IPS-18c (cell line): ENCODE measurements around the gene AGBL3.
"Not testable (repeated sequence)": the region's sequence is repeated elsewhere in the genome, so short reads cannot be mapped to it uniquely, and the experiment has no call there.

Experiments used
- H3K4me3 ChIP-seq: 2 replicates; pipeline ENCODE4 v1.7.0; 2013; ENCODE audit warnings: low read depth, mild to moderate bottlenecking, low read length, moderate library complexity; ENCODE audit not compliant: insufficient read depth
- H3K9me3 ChIP-seq: one replicate; pipeline ENCODE4 v1.6.1; 2013; ENCODE audit warnings: mild to moderate bottlenecking, low read length, moderate library complexity; ENCODE audit not compliant: control insufficient read depth, insufficient read depth

The AGBL3 gene

GRCh38 chr7:134999136-134999535, 12.8 kb downstream of the AGBL3 start:
- H3K4me3 ChIP-seq: no peak overlapping the region
- H3K9me3 ChIP-seq: no peaks in the 10 kb centered on the region

DNA sequence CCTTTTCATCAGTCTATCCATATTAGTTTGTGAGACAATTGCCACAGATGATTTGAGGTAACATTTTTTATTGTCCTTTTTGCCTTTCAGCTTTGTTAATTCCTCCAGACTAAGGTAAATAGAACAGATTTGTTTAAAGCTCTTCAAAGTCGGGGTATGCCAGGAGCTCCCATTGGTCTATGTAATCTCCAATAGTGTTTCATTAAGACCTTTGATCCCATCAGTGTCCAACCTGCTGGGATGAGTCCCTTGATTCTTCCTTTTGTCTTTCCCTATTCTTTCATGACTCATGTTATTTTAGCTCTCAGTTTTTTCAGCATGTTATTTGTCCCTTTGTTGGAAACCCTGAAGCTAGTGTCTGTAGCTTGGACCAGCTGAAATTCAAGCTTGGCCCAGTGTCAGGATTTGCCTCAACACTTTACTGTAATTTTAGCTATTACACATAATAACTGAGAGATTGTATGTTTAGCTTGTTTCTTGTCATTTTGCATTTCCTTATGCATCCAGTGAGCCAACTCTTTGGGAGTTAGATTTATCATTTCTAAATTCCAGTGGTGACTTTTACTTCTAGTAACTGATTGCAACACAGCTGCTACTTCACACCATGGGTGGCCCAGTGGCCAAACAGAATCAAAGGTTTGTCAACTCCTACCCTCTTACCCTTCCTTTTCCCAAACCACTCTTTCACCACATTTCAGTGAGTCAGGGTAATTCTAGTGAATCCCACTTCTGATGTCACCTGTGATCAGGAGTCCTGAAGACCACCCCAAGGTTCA, 15.3 kb downstream of the AGBL3 start:
- H3K9me3 ChIP-seq: no peaks in the 10 kb centered on the region
- H3K4me3 ChIP-seq: no peak overlapping the region

DNA sequence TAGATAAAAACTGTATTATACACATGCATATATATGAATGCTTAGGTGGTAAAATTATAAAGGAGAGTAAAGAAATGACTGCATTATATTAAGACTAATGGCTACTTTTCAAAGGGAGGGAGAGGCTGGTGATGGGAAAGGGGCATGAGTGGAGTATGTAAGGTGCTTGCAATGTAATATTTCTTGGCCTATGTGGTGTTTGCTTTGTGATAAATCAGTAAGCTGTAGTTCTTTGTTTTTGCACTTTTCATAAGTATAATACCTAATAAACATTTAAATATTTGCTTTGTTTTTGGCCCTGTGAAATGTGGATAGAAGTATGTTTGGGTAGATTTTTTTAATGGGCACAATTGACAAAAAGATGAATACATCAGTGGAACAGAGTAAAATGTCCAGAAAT, 25.9 kb downstream of the AGBL3 start:
- Histone ChIP-seq H3K4me3 (no peak overlapping the region), H3K9me3 (no peaks in the 10 kb centered on the region)

- H3K4me3 ChIP-seq: no peak overlapping the region
- no peaks in the 10 kb centered on the region for H3K9me3 ChIP-seq
Measured at GRCh38 chr7:135023622-135024021, 37.3 kb downstream of the AGBL3 start.

DNA sequence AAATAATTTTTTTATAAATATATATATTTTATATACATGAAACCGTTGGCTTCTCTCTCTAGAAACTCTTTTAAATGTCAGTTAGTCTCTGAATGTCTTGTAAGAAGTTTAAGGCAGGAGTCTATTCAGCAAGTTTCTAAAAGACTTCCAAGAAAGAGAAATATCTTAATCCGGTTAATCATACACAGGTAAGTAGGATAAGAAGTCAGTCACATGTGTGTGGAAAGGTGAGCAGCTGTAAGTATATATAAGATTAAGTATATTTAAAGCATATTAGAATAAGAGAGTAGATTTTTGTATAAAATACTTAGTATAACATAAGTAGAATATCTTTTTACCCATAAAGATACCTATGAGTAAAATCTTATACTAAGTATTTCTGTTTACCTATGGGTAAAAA, 48.9 kb downstream of the AGBL3 start:
- H3K4me3 ChIP-seq: no peak overlapping the region
- no peaks in the 10 kb centered on the region for H3K9me3 ChIP-seq

- H3K9me3 ChIP-seq: peaks cover 11% of the 10 kb centered on the region
- not testable (repeated sequence) for H3K4me3 ChIP-seq
Measured at GRCh38 chr7:135067017-135067416, 80.7 kb downstream of the AGBL3 start.

GRCh38 chr7:135074096-135074495, 87.8 kb downstream of the AGBL3 start:
- H3K9me3 ChIP-seq: peaks cover 3% of the 10 kb centered on the region

GRCh38 chr7:135074531-135074930, 88.2 kb downstream of the AGBL3 start:
- peaks cover 3% of the 10 kb centered on the region for H3K9me3 ChIP-seq
- H3K4me3 ChIP-seq: no peak overlapping the region

More at GRCh38 chr7:135074096-135074495, 87.8 kb downstream of the AGBL3 start:
- no peak overlapping the region for H3K4me3 ChIP-seq

- H3K4me3 ChIP-seq: no peak overlapping the region
- H3K9me3 ChIP-seq: peaks cover 3% of the 10 kb centered on the region
Measured at GRCh38 chr7:135075716-135076115, 89.4 kb downstream of the AGBL3 start.

GRCh38 chr7:135076882-135077281, 90.6 kb downstream of the AGBL3 start:
- Histone ChIP-seq H3K9me3 (peaks cover 3% of the 10 kb centered on the region), H3K4me3 (no peak overlapping the region)

DNA sequence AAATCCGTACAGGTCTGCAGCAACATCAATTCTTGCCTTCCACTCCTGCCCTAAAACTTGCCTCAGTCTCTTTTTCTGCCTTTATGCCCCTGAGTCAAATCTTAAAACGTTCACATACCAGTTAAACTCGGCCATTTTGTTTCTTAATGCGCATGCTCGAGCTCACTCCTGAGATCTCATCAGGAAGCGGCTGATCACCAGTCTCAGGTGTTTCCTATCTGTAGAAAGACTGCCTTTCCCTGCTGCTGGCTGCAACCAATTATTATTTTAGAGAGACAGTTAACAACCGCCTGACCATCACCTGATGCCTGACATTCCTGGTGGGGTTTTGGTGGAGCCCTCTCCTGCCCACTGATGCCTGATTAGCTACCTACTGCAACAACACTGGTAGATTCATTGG, 91.3 kb downstream of the AGBL3 start:
- peaks cover 3% of the 10 kb centered on the region for H3K9me3 ChIP-seq
- H3K4me3 ChIP-seq: no peak overlapping the region

- H3K4me3 ChIP-seq: no peak overlapping the region
Measured at GRCh38 chr7:135078051-135078450, 91.7 kb downstream of the AGBL3 start.

GRCh38 chr7:135079068-135079467, 92.8 kb downstream of the AGBL3 start:
- Histone ChIP-seq H3K9me3 (no peaks in the 10 kb centered on the region), H3K4me3 (no peak overlapping the region)

More at GRCh38 chr7:135078051-135078450, 91.7 kb downstream of the AGBL3 start:
- H3K9me3 ChIP-seq: peaks cover 2% of the 10 kb centered on the region

DNA sequence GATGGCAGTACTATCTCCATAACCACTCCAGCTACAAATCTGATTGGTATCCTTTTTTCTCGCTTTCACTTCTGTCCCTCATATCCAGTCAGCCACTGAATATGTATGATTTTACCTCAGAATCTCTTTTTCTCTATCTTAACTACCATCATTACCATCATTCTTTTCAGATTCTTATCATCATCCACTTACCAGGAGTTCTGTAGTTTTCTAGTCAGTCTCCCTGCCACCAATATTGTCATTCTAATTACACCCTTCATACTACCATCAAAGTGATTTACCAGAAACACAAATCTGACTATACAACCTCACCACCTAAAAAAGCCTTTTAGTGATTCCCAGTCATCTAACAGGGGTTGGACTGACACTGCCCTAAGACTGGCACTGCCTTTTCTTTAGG, 96.7 kb downstream of the AGBL3 start:
- H3K9me3 ChIP-seq: no peaks in the 10 kb centered on the region

GRCh38 chr7:135088566-135088965, 102.3 kb downstream of the AGBL3 start:
- Histone ChIP-seq H3K4me3 (no peak overlapping the region), H3K9me3 (no peaks in the 10 kb centered on the region)

More for the DNA sequence above, 96.7 kb downstream of the AGBL3 start:
- H3K4me3 ChIP-seq: no peak overlapping the region

- H3K4me3 ChIP-seq: no peak overlapping the region
- no peaks in the 10 kb centered on the region for H3K9me3 ChIP-seq
Measured at GRCh38 chr7:135091717-135092116, 105.4 kb downstream of the AGBL3 start.

DNA sequence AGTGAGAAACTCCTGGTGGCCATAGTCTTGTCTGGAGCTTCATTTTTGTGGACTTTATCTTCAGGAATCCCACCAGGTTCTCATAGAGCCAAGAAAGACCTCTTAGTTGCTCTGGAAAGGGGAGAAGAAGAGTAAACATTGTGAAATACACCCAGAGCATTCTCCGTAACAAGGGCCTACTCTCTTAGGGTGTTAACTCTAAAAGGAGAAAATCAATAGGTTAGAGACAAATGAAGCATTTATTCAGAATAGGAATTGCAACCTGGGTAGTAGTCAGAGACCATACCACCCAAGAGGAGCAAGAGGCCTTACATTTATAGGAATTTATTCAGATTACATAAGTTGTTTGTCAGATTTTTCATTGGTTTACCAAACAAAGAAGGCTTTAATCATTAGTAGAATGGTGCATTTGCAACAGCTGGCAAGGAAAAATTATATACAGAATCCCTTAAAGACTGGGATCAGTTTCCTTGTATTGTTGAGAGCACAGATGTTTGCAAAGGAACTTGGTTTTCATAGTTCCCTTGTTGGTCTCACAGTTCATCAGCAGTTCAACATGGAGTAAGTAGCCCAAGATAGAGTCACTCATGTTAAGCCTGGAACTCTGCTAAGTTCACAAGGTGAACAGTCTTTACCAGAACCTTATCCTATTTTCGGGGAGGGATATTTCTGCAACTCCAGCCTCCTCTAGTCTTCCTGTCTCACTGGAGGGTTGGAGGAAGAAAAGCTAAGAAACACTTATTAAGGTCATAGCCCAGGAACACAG, 108.3 kb downstream of the AGBL3 start:
- H3K4me3 ChIP-seq: no peak overlapping the region

DNA sequence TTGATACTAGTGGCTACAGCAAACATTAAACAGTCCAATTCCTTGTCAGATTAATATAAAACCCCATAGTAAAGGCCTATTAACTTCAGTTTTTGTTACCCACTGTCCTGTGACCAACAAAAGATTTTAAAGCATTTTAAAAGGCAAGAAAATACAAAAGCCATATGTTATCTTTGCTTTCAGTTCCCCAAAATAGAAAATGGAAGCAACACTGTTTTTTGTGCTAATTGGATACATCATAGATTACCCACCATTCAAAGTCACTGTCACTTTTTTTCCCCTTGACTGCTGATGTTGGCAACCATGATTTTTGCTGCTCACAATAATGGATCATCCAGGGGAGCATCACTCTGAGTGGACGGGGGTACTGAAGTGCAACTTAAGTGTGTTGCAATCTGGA, 109.1 kb downstream of the AGBL3 start:
- H3K4me3 ChIP-seq: no peak overlapping the region
- no peaks in the 10 kb centered on the region for H3K9me3 ChIP-seq

More for the DNA sequence above, 108.3 kb downstream of the AGBL3 start:
- H3K9me3 ChIP-seq: no peaks in the 10 kb centered on the region
